HS-5 (cell line): Measurements from ENCODE around the gene KLHL29.

Source experiments
- DNase-seq: peaks from one replicate; pipeline ENCODE4 v3.0.0-alpha.2; 2012; ENCODE audit warnings: low read depth

KLHL29 gene

GRCh38 chr2:23513872-23514793 lies 129.2 kb downstream of the KLHL29 start:
- DNase-seq: no peak

- DNase-seq: no peak
These were observed 131.7 kb downstream of the KLHL29 start for GRCh38 chr2:23516520-23517256.

- DNase-seq: no peak
These were observed 133.7 kb downstream of the KLHL29 start for GRCh38 chr2:23518481-23519333.

GRCh38 chr2:23519334-23519651 lies 134.3 kb downstream of the KLHL29 start:
- no peak for DNase-seq

- DNase-seq: no peak
These were observed 135.3 kb downstream of the KLHL29 start for GRCh38 chr2:23520256-23520655.

GRCh38 chr2:23521060-23521459 lies 136.1 kb downstream of the KLHL29 start:
- DNase-seq: no peak

- no peak for DNase-seq
These were observed 137.9 kb downstream of the KLHL29 start for GRCh38 chr2:23522726-23523372.

- no peak for DNase-seq
These were observed 138.6 kb downstream of the KLHL29 start for GRCh38 chr2:23523373-23524260.

- no peak for DNase-seq
These were observed 139.3 kb downstream of the KLHL29 start for GRCh38 chr2:23524261-23524706.

GRCh38 chr2:23525137-23525765 lies 140.3 kb downstream of the KLHL29 start:
- no peak for DNase-seq

- no peak for DNase-seq
These were observed 141.1 kb downstream of the KLHL29 start for GRCh38 chr2:23526114-23526513.

- no peak for DNase-seq
These were observed 142.1 kb downstream of the KLHL29 start for GRCh38 chr2:23526835-23527790.

GRCh38 chr2:23528171-23528570 lies 143.2 kb downstream of the KLHL29 start:
- DNase-seq: no peak

- DNase-seq: no peak
These were observed 143.7 kb downstream of the KLHL29 start for GRCh38 chr2:23528690-23529089.

GRCh38 chr2:23529659-23530058 lies 144.7 kb downstream of the KLHL29 start:
- no peak for DNase-seq

GRCh38 chr2:23530206-23530908 lies 145.4 kb downstream of the KLHL29 start:
- DNase-seq: no peak

- DNase-seq: no peak
These were observed 145.9 kb downstream of the KLHL29 start for GRCh38 chr2:23530909-23531276.

- DNase-seq: no peak
These were observed 146.3 kb downstream of the KLHL29 start for GRCh38 chr2:23531280-23531679.

GRCh38 chr2:23531881-23532280 lies 146.9 kb downstream of the KLHL29 start:
- DNase-seq: no peak
